Uterus (tissue), 2 donors: Measurements from ENCODE around the gene SLC7A7.
"Not testable (repeated sequence)": the region's sequence is repeated elsewhere in the genome, so short reads cannot be mapped to it uniquely, and the experiment has no call there.

Experiments used
- CTCF ChIP-seq, 4 experiments: fragments of 200-600 bp in 2 of 4; fragments of 450-650 bp in 2 of 4; sonication (generic) in 2 of 4; IDR thresholded peaks; one replicate each; pipeline ENCODE4 v1.5.1; 2016 to 2019; ENCODE audit warnings: antibody characterized with exemption in 4 of 4, mild to moderate bottlenecking in 2 of 4, moderate library complexity in 1 of 4
- POLR2A ChIP-seq, 2 donors: fragments of 450-650 bp; IDR thresholded peaks; one replicate each; pipeline ENCODE4 v1.6.1; 2016; ENCODE audit warnings: antibody characterized with exemption in 2 of 2, mild to moderate bottlenecking in 1 of 2, moderate library complexity in 1 of 2

DNA sequence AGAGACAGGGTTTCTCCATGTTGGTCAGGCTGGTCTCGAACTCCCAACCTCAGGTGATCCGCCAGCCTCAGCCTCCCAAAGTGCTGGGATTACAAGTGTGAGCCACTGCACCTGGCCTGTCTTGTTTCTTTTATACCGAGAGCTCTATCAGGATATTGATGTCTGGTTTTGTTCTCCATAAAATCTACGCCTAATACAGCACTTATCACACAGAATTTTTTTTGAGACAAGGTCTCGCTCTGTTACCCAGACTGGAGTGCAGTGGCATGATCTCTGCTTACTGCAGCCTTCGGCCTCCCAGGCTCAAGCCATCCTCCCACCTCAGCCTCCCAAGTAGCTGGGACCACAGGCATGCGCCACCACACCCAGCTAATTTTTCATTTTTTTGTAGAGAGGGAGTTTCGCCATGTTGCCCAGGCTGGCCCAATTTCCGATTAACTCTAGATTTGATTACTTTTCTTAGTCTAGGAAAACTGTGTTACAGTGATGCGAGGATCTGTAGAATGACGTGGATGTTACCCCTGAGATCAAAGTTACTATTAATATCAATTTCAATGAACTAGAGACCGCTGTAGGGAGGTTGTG lies 13.9 kb upstream of the SLC7A7 start:
- not testable (repeated sequence) for TF ChIP-seq CTCF, POLR2A (IDR thresholded peaks at IDR 0.05)
